Stimulated activated CD4-positive, alpha-beta T cell treated with anti-CD3 and anti-CD28 coated beads, Interleukin-1b, Interleukin-23, amount 100 ng/mL, for 48 hours (primary cell): ENCODE results near the gene CBY2.
A peak's percentile ranks its signal among the peaks of the same experiment; 100 is the strongest.

ENCODE experiments used
- DNase-seq: peaks from one replicate; pipeline ENCODE4 v3.0.0-alpha.2; 2020

Gene CBY2

DNA sequence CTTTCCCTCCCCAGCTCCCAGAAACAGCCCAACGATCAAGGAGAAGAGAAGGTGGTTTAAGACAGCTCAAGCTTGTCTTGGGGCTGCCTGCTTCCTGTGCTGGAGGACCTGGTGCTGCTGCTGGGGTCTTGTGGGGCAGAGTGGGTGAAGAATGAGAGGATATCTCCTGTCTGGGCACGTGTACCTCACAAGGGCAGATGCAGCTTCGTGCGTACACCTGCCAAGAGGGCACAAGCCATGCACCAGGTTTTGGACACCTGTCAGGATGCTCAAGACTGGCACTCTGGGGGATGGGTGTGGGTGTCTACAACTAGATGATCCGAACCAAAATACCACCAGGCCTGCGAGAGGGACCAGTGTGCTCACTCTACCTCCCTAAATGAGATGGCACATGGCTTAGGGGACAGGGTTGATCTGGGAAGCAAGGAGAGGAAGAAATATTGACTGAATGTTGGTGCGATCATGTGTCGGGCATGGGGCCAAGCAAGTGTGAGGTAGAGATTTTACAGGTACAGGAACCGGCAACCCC, 2.2 kb downstream of the CBY2 start:
- no peak for DNase-seq

DNA sequence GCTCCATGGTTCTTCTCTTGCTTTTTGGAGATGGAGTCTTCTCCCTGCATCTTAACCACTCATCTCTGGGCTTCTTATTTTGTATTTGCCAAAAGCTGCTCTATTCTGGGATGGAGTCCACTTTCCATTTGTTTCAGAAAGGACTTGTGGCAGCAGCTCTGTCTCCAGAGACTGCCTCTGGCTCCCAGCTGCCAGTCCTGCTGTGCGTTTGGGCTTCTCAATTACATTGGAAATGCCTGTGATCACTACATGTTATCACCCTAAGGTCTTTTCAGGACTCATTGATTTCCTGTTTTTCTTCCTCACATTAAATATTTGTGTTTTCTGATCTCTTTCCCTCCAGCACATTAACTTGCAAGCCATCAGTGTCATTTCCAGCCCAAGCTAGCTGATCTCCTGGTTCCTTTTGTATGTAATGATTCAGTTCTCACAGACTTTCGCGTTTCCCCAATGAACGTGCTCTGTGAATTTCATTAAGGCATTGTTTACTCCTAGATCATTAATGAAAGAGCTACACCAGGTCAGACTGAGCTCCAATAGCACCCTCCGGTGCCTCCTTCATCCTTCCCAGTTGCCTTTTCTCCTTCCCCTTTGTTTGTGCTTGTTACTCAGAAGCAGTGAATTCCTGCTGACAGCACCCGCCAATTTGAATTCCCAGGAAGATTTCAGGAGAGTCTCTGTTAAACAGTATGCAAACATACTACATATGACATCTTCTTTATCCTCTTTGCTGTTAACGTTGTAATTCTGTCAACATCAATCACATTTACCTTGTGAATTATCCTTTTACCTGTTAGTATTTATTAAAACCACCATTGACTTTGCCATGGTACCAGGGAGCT, 3.0 kb downstream of the CBY2 start:
- DNase-seq: no peak

DNA sequence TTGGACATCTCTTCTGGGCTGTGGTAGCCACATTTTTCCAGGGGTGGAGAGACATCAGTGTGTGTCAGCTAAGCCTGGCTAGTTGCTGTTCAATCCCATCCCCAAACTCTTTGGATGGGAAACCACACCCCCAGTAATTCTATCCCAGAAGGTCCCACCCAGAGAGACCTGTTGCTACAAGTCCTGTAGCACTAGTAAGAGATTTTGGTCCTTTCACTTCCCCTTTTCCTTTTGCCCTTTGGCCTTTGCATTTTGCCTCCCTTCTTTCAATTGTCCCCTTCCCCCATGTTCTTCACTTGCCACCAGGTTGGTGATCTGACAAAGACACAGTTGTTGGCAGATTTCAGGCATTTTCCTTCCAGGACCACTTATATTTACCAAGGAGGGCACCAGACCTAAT, 3.8 kb downstream of the CBY2 start:
- no peak for DNase-seq

DNA sequence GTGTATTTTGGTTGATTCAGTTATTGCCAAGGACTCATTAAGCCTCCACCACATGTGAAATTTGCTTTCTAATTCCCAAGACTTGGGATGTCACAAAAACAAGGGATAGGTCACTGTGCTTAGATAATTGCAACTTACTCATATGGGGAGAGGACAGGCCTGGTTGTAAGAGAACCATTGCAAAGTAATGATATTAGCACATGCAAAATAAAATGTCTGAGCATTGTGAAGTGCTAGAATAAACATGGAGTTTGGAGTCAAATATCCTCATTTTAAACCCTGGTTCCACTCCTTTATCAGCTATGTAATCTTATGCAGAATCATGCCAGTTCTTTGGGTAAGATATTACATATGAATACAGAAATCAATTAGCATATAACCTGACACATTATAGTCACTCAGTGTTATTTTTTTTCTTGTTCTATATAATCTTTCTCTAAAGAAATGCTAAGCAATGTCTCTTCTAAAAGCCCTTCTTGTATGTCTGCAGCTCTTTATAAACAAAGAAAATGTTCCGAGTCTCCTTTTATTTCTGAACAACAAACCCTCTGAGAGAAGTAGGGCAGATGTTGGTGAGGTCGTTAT, 5.5 kb downstream of the CBY2 start:
- DNase-seq: no peak

DNA sequence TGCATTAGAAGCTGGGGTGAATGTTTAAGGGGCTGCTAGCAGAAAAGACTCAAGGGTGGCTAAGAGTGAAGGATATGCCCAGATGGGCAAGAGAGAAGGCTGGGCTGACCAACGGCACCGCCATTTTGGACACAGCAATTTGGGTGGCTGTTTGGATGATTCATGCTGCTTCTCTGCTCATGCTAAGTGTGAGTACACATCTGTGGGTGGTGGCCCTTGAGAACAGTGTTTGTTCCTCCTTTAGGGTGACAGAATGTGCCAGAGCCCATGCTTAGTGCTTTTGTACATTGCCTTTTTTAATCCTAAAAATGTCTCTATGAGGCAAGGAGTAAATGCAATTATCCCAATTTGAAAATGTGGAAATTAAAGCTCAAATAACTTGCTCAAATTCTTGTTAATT, 9.8 kb downstream of the CBY2 start:
- DNase-seq: no peak

DNA sequence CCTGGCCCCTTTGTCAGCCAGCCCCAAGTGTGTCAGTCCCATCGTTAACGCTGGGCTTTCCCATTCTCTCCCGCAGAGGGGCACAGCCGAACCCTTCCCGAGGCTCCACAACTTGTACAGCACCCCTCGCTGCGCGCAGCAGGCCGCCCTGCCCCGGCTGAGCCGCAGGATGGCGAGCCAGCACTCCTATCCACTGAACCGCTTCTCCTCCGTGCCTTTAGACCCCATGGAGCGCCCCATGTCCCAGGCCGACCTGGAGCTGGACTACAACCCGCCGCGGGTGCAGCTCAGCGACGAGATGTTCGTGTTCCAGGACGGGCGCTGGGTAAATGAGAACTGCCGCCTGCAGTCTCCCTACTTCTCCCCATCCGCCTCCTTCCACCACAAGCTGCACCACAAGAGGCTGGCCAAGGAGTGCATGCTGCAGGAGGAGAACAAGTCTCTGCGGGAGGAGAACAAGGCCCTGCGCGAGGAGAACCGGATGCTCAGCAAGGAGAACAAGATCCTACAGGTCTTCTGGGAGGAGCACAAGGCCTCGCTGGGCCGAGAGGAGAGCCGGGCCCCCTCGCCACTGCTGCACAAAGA, 11.1 kb downstream of the CBY2 start:
- no peak for DNase-seq

DNA sequence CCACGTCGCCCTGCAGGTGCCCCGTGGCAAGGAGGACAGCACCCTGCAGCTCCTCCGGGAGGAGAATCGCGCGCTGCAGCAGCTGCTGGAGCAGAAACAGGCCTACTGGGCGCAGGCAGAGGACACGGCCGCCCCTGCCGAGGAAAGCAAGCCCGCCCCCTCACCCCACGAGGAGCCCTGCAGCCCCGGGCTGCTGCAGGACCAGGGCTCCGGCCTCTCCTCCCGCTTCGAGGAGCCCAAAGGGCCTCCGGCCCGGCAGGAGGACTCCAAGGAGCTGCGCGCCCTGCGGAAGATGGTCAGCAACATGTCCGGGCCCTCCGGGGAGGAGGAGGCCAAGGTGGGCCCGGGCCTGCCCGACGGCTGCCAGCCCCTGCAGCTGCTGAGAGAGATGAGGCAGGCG, 11.6 kb downstream of the CBY2 start:
- no peak for DNase-seq

DNA sequence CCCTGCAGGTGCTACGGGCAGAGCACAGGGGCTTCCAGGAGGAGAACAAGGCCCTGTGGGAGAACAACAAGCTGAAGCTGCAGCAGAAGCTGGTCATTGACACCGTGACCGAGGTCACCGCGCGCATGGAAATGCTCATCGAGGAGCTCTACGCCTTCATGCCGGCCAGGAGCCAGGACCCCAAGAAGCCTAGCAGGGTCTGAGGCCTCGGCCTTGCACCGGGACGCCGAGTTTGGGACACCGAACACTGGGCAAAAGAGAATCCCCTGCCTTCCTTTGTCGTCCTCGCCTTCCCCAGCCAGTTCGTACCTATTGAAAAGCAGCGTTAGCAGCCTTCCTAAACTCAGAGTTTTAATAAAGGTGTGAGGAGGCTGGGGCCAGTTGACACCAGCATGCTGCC, 12.1 kb downstream of the CBY2 start:
- DNase-seq: no peak

DNA sequence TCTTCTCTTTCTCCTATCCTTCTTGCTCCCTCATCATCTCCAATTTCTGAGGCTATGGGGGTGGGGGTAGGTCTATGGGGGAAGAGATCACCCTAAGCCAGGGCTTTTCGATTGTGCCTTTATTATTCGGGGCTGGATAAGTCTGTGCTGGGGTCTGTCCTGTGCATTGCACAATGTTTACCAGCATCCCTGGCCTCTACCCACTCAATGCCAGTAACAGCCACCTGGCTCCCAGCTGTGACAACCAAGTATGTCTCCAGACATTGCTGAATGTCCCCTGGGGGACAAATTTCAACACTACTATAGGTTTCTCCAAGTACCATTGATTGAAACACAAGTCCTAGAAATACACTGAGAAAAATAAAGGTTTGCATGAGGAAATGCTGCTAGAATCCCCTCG, 13.2 kb downstream of the CBY2 start:
- no peak for DNase-seq

DNA sequence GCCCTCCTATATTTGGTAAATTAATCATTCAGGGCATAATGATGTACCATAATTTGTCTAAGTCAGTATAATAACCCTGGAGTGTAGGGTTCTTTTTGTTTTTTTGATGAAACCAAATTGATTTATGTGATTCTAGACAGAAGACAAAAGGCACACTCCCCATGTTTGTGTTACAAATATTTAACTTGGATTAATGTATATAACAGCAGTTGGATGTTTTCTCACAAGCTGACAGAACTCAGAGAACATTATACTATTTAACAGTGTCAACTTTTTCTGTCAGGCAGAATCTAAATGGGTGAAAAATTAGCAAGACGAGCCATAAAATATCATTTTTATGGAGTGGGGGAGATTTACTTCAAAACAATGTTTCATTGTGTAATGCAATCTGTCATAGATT, 15.2 kb downstream of the CBY2 start:
- DNase-seq: no peak

DNA sequence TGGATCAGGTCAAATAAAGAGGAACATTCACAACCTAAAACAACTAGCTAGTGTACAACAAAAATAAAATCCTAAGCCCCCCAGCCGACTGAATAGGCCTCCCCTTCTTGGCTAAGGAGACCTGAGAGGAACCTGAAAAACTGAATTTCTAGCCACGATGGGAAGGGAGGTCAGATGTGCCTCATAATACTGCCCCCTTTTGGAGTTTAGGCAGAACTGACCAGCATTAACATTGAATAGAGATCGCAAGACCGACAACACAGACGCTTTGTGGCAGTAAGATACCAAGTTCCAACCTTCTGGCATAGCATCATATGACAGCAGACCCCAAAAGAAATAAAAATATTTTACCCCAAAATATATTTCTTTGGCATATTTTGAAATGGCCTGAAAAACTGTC, 15.9 kb downstream of the CBY2 start:
- no peak for DNase-seq

DNA sequence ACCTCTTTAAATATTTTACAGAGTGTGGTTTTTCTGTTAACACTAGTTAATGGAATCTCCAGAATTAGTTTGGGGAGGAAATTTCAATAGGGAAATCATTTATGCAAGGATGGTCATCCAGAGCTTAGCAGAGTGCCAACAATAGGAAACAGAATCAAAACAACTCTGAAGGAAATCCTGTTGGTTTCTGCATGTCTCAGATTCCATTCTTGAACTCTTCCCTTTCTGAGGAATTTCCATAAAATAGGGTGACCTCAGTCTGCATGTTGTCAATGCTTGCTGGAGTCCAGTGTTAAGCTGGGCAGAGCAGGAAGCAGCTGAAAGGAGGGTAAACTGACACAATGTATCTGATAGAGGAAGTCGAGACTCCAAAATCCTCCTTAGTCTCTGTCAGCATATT, 16.9 kb downstream of the CBY2 start:
- no peak for DNase-seq

DNA sequence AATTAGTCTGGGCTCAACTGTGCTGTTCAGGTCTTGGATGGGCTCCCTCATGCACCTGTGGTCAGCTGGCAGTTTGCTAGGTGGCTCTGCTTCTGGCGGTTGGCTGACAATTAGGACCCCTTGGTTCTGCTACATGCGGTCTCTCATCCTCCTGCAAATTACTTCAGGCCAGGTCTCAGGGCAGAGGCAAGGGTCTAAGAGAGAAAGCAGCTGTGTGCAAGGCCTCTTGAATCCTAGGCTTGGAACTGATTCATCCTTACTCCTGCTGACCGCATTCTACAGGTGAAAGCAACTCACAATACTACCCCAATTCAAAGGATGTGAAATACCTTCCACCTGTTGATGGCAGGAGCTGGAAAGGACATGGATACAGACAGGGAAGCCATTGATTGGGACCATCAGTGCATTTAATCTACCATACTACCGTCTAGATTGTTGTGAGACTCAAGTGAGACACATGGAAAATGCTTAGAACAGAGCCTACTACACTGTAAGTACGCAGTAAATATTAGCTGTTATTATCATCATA, 19.1 kb downstream of the CBY2 start:
- no peak for DNase-seq

DNA sequence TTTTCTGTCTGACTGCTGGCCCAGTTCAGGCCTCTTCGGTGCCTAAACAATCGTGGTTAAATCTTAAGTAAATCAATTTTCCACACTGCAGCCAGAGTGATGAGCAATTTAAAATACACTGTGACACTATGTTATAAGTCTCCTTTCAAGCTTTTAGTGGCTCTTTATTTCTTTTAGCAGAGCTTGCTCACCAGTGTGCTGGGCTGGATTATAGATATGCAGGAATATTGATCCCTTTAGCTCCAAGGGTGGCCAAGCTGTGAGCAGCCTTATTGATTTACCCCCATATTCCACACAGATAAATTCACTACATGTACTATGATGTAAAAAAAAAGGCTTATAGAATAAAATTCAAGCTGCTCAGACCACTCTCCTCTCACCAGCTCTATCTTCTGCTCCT, 21.7 kb downstream of the CBY2 start:
- DNase-seq: no peak

DNA sequence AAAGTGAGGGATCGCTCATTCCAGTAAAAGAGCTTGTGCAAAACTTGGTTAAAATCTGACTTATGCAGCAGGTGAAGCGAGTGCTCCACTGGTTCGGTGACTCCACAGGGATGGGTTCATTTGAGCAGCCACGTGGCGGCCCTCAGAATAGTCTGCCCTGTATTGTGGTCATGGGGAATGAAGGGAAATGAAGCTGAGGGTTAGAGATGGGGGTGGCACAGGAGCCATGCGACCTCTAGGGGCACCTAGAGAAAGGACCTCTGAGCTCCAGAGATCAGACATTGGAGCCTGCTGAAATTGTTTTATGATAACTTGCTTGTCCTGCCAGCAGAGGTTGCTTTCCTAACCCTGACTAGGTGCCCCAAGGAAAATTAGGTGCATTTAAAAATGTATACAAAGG, 26.6 kb downstream of the CBY2 start:
- peak; percentile 6 for DNase-seq

DNA sequence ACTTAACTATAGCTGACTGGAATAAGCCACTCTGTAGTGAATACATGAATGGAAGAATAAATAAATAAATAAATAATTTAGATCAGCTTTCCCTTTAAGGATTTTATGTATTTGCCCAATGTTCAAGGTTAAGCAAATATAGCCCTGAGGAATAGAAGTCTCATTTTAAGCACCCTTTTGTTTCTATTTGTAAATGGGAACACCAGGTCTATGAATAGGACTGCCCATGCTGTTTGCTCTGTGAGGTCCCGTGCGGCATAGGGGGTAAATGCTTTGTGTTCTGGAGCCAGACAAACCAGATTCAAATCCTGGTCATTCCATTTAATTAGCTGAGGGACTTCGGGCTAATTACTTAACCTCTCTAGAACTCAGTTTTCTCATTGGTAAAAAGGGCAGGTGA, 29.3 kb downstream of the CBY2 start:
- no peak for DNase-seq

DNA sequence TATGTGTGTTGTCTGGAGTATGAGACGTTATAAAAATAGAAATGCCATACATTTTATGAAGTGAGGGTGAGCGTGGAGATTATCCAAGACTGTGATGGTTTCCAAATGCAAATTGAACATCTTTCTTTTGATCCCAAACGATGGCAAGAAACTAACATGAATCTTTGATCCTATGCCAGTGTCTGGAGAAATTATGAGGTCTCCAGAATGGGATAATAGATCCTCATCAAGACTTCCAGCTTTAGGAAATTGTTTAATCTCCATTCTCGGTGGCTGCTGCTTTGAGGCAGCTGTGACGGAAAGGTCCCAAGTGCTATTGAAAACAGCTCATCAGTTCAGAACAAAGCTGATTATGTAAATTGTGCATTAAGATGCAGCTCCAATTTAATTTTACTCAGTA, 30.8 kb downstream of the CBY2 start:
- DNase-seq: no peak

DNA sequence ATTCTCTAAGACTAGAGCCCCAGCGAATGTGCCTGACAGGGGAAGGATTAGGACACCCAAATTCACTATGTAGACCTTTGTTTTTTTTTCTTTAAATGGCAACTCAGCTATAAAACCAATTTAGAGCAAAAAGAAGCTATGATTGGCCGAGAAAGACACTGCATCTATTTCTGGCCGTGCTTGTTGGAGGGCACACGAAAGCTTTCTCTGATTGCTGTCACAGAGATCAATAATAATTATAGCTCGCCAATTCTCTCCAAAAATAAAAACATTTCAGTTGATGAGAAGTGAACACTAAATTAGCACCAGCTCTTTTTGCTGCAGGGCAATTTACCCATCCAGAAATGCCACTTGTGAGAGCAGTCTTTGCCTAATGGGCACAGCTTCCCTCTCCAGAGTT, 31.2 kb downstream of the CBY2 start:
- no peak for DNase-seq

DNA sequence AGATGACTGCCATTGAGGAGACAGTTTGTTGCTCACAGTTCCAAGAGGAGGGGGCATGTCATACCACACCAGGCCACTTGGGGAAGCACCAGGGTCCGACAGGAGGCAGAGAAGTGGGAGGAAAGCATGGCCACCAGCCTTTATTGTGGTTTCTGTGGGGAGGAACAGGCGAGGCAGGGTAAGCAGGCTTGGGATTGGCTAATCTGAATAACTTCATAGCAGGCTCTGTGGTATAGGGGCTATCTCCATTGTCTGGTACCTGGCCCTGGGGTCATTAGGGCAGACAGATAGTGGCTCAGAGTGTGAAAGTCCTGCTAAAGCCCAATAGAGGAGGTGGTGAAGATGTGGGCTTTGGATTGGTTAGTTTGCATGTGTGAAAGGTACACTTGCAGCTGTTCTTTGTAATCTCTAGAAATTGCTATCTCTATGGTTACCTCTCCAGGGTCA, 35.5 kb downstream of the CBY2 start:
- DNase-seq: peak; percentile 25

DNA sequence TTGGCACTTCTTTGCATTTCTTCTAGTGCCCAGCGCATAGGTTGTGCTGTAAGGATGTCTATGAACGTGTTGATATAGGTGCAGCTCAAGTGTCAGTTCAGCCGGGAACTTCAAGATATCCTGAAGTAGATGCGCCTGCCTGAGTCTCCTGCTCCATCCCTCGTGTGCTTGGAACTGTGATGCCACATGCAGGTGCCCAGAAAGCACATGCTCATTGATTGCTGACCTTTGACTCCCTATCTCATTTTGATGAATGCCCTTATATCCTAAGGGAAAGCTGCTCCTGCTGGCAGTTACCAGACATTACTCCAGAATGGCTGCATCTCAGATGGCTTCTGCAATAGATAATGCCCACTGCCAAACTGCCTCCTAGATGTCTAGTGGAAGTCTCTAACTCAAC, 40.9 kb downstream of the CBY2 start:
- no peak for DNase-seq

DNA sequence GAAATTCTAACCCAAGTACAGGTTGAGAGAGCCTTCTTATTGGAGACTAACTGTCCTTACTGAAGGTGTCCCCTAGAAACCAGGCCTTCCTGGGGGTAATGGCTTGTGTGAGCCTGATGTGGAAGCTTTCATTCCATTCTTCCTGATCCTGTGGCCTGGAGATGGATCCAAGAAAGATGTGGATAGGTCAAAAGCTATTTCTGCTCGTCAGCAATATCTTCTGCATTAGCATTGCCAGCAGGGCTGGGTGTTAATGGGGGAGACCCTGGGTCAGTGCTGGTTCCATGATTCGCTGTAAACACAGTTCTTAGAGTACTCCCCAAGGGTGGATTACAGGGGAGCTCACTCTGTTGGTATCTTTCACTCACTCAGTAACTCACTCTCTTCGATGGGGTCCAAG, 42.9 kb downstream of the CBY2 start:
- no peak for DNase-seq

DNA sequence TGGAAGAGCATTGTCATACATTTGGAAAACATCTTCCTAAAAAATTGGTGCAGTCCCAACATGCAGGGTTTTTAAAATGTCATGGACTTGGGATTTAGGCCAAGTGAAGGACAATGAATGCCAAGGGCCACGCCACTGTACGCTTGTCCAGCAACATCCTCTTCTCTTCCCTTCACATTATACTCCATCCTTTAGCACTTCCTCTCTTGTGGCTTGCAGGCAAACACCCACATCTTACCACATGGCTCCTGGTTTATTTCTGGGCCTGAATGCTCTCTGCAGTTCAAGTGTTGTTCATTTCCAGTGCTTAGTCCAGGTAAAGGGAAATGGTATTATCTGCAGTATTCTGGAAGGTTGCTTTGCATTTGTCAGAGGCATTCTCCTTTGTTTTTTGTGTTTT, 45.0 kb downstream of the CBY2 start:
- no peak for DNase-seq

DNA sequence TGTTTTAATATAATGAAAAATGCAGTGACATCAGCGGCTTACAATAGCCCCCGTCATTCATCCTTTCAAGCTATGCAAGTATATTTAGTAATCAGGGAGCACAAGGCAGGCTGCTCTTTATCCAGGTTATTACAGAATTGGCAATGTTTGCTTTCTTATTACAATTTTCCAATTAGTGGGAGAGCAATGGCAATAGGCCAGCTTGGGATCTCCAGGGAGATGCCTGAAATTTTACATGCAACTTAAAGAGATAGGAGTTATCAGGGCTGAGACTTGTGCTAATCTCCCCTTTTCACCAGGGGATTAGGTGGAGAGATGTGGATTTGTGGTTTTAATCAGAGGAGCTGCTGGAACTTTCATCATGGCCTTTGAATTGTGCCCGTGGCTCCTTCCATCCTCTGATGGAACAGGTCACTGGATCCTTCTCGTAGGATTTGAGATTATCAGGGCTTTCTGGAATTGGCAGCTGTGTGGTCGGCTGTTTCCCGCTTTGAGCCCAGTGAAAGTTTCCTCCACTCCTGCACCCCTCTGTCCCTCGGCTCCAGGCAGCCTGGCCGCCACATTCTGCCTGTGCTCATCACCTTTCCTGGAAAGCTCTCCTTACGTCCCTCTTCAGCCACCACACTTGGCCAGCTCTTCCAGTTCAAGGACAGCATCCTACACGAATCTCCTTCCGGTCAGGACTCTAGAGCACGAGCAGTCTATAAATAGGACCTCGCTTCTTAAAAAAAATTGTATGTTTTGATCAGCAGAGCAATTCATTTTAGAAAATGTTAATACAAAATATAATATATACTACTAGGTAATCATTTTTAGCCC, 47.0 kb downstream of the CBY2 start:
- DNase-seq: no peak
